ENCODE data around the gene DMD.

Gene DMD

GRCh38 chrX:32642283-32642682 is 569.1 kb downstream of the DMD start:
- no peak overlapping the region for H3K27ac Mint-ChIP-seq (ENCODE audit: low read depth)

GRCh38 chrX:32618154-32618553 is 593.2 kb downstream of the DMD start:
- Mint-ChIP-seq H3K27me3 (no peaks in the 10 kb centered on the region), H3K9me3 (peaks cover 10% of the 10 kb centered on the region), H3K27ac (ENCODE audit: low read depth) (no peak overlapping the region), H3K4me1 (no peaks in the 10 kb centered on the region), H3K36me3 (ENCODE audit: insufficient read depth) (peaks cover 2% of the 10 kb centered on the region), H3K4me3 (no peak overlapping the region)
- ATAC-seq (replicated peaks; ENCODE audit: extremely low read depth, poor library complexity, severe bottlenecking) (no peak), DNase-seq (ENCODE audit: low spot score in 2 of 2) (no peak)

More at GRCh38 chrX:32642283-32642682, 569.1 kb downstream of the DMD start:
- DNase-seq (ENCODE audit: low spot score in 2 of 2) (no peak), ATAC-seq (replicated peaks; ENCODE audit: extremely low read depth, poor library complexity, severe bottlenecking) (no peak)
- no peak overlapping the region for H3K4me3 Mint-ChIP-seq
- H3K36me3 Mint-ChIP-seq (ENCODE audit: insufficient read depth), result no peaks in the 10 kb centered on the region
- H3K9me3 Mint-ChIP-seq, result no peaks in the 10 kb centered on the region
- no peaks in the 10 kb centered on the region for H3K4me1 Mint-ChIP-seq
- H3K27me3 Mint-ChIP-seq, result no peaks in the 10 kb centered on the region

GRCh38 chrX:32614707-32615106 is 596.6 kb downstream of the DMD start:
- peaks cover 4% of the 10 kb centered on the region for H3K9me3 Mint-ChIP-seq
- ATAC-seq (replicated peaks; ENCODE audit: extremely low read depth, poor library complexity, severe bottlenecking) (no peak), DNase-seq (ENCODE audit: low spot score in 2 of 2) (no peak)
- H3K4me3 Mint-ChIP-seq, result no peak overlapping the region
- peaks cover 2% of the 10 kb centered on the region for H3K36me3 Mint-ChIP-seq (ENCODE audit: insufficient read depth)
- H3K4me1 Mint-ChIP-seq, result no peaks in the 10 kb centered on the region
- H3K27ac Mint-ChIP-seq (ENCODE audit: low read depth), result no peak overlapping the region
- no peaks in the 10 kb centered on the region for H3K27me3 Mint-ChIP-seq

- ATAC-seq (replicated peaks; ENCODE audit: extremely low read depth, poor library complexity, severe bottlenecking), result no peak
- Mint-ChIP-seq H3K27me3 (no peaks in the 10 kb centered on the region), H3K4me1 (no peaks in the 10 kb centered on the region), H3K9me3 (peaks cover 17% of the 10 kb centered on the region), H3K36me3 (ENCODE audit: insufficient read depth) (peaks cover 2% of the 10 kb centered on the region), H3K4me3 (no peak overlapping the region), H3K27ac (ENCODE audit: low read depth) (no peak overlapping the region)
- no peak for DNase-seq (ENCODE audit: low spot score in 2 of 2)
Measured at GRCh38 chrX:32599156-32599555, 612.2 kb downstream of the DMD start.

- peaks cover 17% of the 10 kb centered on the region for H3K9me3 Mint-ChIP-seq
- no peak overlapping the region for H3K27ac Mint-ChIP-seq (ENCODE audit: low read depth)
- ATAC-seq (replicated peaks; ENCODE audit: extremely low read depth, poor library complexity, severe bottlenecking), result no peak
- no peaks in the 10 kb centered on the region for H3K4me1 Mint-ChIP-seq
- no peaks in the 10 kb centered on the region for H3K27me3 Mint-ChIP-seq
- DNase-seq (ENCODE audit: low spot score in 2 of 2), result no peak
- no peak overlapping the region for H3K4me3 Mint-ChIP-seq
- H3K36me3 Mint-ChIP-seq (ENCODE audit: insufficient read depth), result peaks cover 2% of the 10 kb centered on the region
Measured at GRCh38 chrX:32598707-32599106, 612.6 kb downstream of the DMD start.

- H3K9me3 Mint-ChIP-seq, result peaks cover 16% of the 10 kb centered on the region
- H3K27me3 Mint-ChIP-seq, result no peaks in the 10 kb centered on the region
- H3K4me3 Mint-ChIP-seq, result no peak overlapping the region
- DNase-seq (ENCODE audit: low spot score in 2 of 2) (no peak), ATAC-seq (replicated peaks; ENCODE audit: extremely low read depth, poor library complexity, severe bottlenecking) (no peak)
- H3K36me3 Mint-ChIP-seq (ENCODE audit: insufficient read depth), result peaks cover 2% of the 10 kb centered on the region
- H3K27ac Mint-ChIP-seq (ENCODE audit: low read depth), result no peak overlapping the region
- no peaks in the 10 kb centered on the region for H3K4me1 Mint-ChIP-seq
Measured at GRCh38 chrX:32597777-32598176, 613.6 kb downstream of the DMD start.

- H3K36me3 Mint-ChIP-seq (ENCODE audit: insufficient read depth), result peaks cover 4% of the 10 kb centered on the region
- no peak overlapping the region for H3K27ac Mint-ChIP-seq (ENCODE audit: low read depth)
- H3K9me3 Mint-ChIP-seq, result peaks cover 18% of the 10 kb centered on the region
Measured at GRCh38 chrX:32592786-32593185, 618.6 kb downstream of the DMD start.

GRCh38 chrX:32591589-32591988 is 619.8 kb downstream of the DMD start:
- ATAC-seq (replicated peaks; ENCODE audit: extremely low read depth, poor library complexity, severe bottlenecking) (no peak), DNase-seq (ENCODE audit: low spot score in 2 of 2) (no peak)
- peaks cover 4% of the 10 kb centered on the region for H3K36me3 Mint-ChIP-seq (ENCODE audit: insufficient read depth)
- no peaks in the 10 kb centered on the region for H3K27me3 Mint-ChIP-seq
- no peaks in the 10 kb centered on the region for H3K4me1 Mint-ChIP-seq
- no peak overlapping the region for H3K27ac Mint-ChIP-seq (ENCODE audit: low read depth)
- H3K4me3 Mint-ChIP-seq, result no peak overlapping the region
- peaks cover 12% of the 10 kb centered on the region for H3K9me3 Mint-ChIP-seq

More at GRCh38 chrX:32592786-32593185, 618.6 kb downstream of the DMD start:
- H3K4me1 Mint-ChIP-seq, result no peaks in the 10 kb centered on the region
- no peak overlapping the region for H3K4me3 Mint-ChIP-seq
- H3K27me3 Mint-ChIP-seq, result no peaks in the 10 kb centered on the region
- DNase-seq (ENCODE audit: low spot score in 2 of 2) (no peak), ATAC-seq (replicated peaks; ENCODE audit: extremely low read depth, poor library complexity, severe bottlenecking) (no peak)

GRCh38 chrX:32582729-32583128 is 628.6 kb downstream of the DMD start:
- Mint-ChIP-seq H3K27me3 (no peaks in the 10 kb centered on the region), H3K4me3 (no peak overlapping the region), H3K4me1 (no peaks in the 10 kb centered on the region), H3K27ac (ENCODE audit: low read depth) (no peak overlapping the region), H3K9me3 (peaks cover 11% of the 10 kb centered on the region), H3K36me3 (ENCODE audit: insufficient read depth) (no peaks in the 10 kb centered on the region)
- no peak for DNase-seq (ENCODE audit: low spot score in 2 of 2)
- ATAC-seq (replicated peaks; ENCODE audit: extremely low read depth, poor library complexity, severe bottlenecking), result no peak

- Mint-ChIP-seq H3K27me3 (no peaks in the 10 kb centered on the region), H3K27ac (ENCODE audit: low read depth) (no peak overlapping the region), H3K4me1 (no peaks in the 10 kb centered on the region), H3K9me3 (peaks cover under 1% of the 10 kb centered on the region), H3K36me3 (ENCODE audit: insufficient read depth) (no peaks in the 10 kb centered on the region), H3K4me3 (no peak overlapping the region)
- no peak for DNase-seq (ENCODE audit: low spot score in 2 of 2)
- no peak for ATAC-seq (replicated peaks; ENCODE audit: extremely low read depth, poor library complexity, severe bottlenecking)
Measured at GRCh38 chrX:32576885-32577284, 634.5 kb downstream of the DMD start.

- H3K27ac Mint-ChIP-seq (ENCODE audit: low read depth), result no peak overlapping the region
- H3K9me3 Mint-ChIP-seq, result peaks cover 8% of the 10 kb centered on the region
- no peak for ATAC-seq (replicated peaks; ENCODE audit: extremely low read depth, poor library complexity, severe bottlenecking)
- no peaks in the 10 kb centered on the region for H3K4me1 Mint-ChIP-seq
- no peak for DNase-seq (ENCODE audit: low spot score in 2 of 2)
- no peaks in the 10 kb centered on the region for H3K36me3 Mint-ChIP-seq (ENCODE audit: insufficient read depth)
- no peaks in the 10 kb centered on the region for H3K27me3 Mint-ChIP-seq
- no peak overlapping the region for H3K4me3 Mint-ChIP-seq
Measured at GRCh38 chrX:32572644-32573043, 638.7 kb downstream of the DMD start.

GRCh38 chrX:32571579-32571978 is 639.8 kb downstream of the DMD start:
- DNase-seq (ENCODE audit: low spot score in 2 of 2), result no peak
- Mint-ChIP-seq H3K9me3 (peaks cover 8% of the 10 kb centered on the region), H3K36me3 (ENCODE audit: insufficient read depth) (no peaks in the 10 kb centered on the region)

GRCh38 chrX:32562261-32562660 is 649.1 kb downstream of the DMD start:
- Mint-ChIP-seq H3K27me3 (no peaks in the 10 kb centered on the region), H3K4me1 (no peaks in the 10 kb centered on the region), H3K4me3 (no peak overlapping the region), H3K27ac (ENCODE audit: low read depth) (no peak overlapping the region), H3K9me3 (no peaks in the 10 kb centered on the region), H3K36me3 (ENCODE audit: insufficient read depth) (no peaks in the 10 kb centered on the region)
- DNase-seq (ENCODE audit: low spot score in 2 of 2) (no peak), ATAC-seq (replicated peaks; ENCODE audit: extremely low read depth, poor library complexity, severe bottlenecking) (no peak)

More at GRCh38 chrX:32571579-32571978, 639.8 kb downstream of the DMD start:
- Mint-ChIP-seq H3K27ac (ENCODE audit: low read depth) (no peak overlapping the region), H3K4me3 (no peak overlapping the region), H3K4me1 (no peaks in the 10 kb centered on the region), H3K27me3 (no peaks in the 10 kb centered on the region)
- ATAC-seq (replicated peaks; ENCODE audit: extremely low read depth, poor library complexity, severe bottlenecking), result no peak

GRCh38 chrX:32545101-32545500 is 666.2 kb downstream of the DMD start:
- no peak overlapping the region for H3K27ac Mint-ChIP-seq (ENCODE audit: low read depth)
- H3K9me3 Mint-ChIP-seq, result peaks cover 11% of the 10 kb centered on the region
- H3K4me1 Mint-ChIP-seq, result no peaks in the 10 kb centered on the region
- DNase-seq (ENCODE audit: low spot score in 2 of 2), result no peak
- ATAC-seq (replicated peaks; ENCODE audit: extremely low read depth, poor library complexity, severe bottlenecking), result no peak
- no peak overlapping the region for H3K4me3 Mint-ChIP-seq
- no peaks in the 10 kb centered on the region for H3K36me3 Mint-ChIP-seq (ENCODE audit: insufficient read depth)
- H3K27me3 Mint-ChIP-seq, result no peaks in the 10 kb centered on the region

Measured in central memory CD8-positive, alpha-beta T cell (primary cell).